CD4-positive, alpha-beta memory T cell (primary cell): ENCODE measurements around the gene CACFD1. TPM values are rescaled to one million over a fixed set of nuclear protein-coding genes. Genes with fewer than 3 reads are reported as not detected.

Experiments used
- CTCF ChIA-PET: fragments of 350-600 bp; sonication (Branson Sonifier 250); formaldehyde crosslinking; loops from one replicate; lab custom pipeline; 2021; ENCODE audit warnings: inconsistent platforms; ENCODE audit not compliant: partially characterized antibody; lab: Charles Lee
- POLR2A ChIA-PET: fragments of 350-600 bp; sonication (Branson Sonifier 250); formaldehyde crosslinking; loops from one replicate; lab custom pipeline; 2021; ENCODE audit not compliant: partially characterized antibody; lab: Charles Lee
- DNase-seq, 5 donors: peaks; one replicate each; pipeline versions ENCODE4 v3.0.0 to v3.0.0-alpha.2; 2020 to 2022; ENCODE audit warnings: mixed read lengths in 1 of 5
- H3K27ac ChIP-seq: one replicate; pipeline ENCODE4 v1.7.0; 2013; ENCODE audit warnings: low read depth, low read length
- H3K27me3 ChIP-seq: 2 replicates; pipeline ENCODE4 v1.7.0; 2013; ENCODE audit warnings: mild to moderate bottlenecking, low read length, moderate library complexity; ENCODE audit not compliant: insufficient read depth
- H3K36me3 ChIP-seq: 2 replicates; pipeline ENCODE4 v1.7.0; 2013; ENCODE audit warnings: mild to moderate bottlenecking, low read length, moderate library complexity; ENCODE audit not compliant: insufficient read depth
- H3K4me1 ChIP-seq: 2 replicates; pipeline ENCODE4 v1.7.0; 2013; ENCODE audit warnings: mild to moderate bottlenecking, low read length, moderate library complexity; ENCODE audit not compliant: insufficient read depth
- H3K4me3 ChIP-seq, 2 donors: one replicate each; pipeline ENCODE4 v1.7.0; 2013; ENCODE audit warnings: low read length in 2 of 2, mild to moderate bottlenecking in 1 of 2
- H3K9me3 ChIP-seq, 2 donors: one replicate each; pipeline ENCODE4 v1.7.0; 2013; ENCODE audit warnings: low read length in 2 of 2, control low read depth in 1 of 2; ENCODE audit not compliant: control insufficient read depth in 1 of 2
- H3K27ac Mint-ChIP-seq, 7 donors: one replicate each; pipeline ENCODE4 v1.8.0; 2020 to 2021; ENCODE audit warnings: mixed read lengths in 7 of 7, mild to moderate bottlenecking in 6 of 7, inconsistent platforms in 3 of 7, moderate library complexity in 3 of 7
- H3K27me3 Mint-ChIP-seq, 2 donors: one replicate each; pipeline ENCODE4 v1.8.0; 2020 to 2021; ENCODE audit warnings: mixed read lengths in 2 of 2
- H3K36me3 Mint-ChIP-seq, 2 donors: one replicate each; pipeline ENCODE4 v1.8.0; 2020 to 2021; ENCODE audit warnings: mixed read lengths in 2 of 2, inconsistent platforms in 1 of 2, mild to moderate bottlenecking in 1 of 2
- H3K4me1 Mint-ChIP-seq, 4 donors: one replicate each; pipeline ENCODE4 v1.8.0; 2020 to 2021; ENCODE audit warnings: mixed read lengths in 4 of 4, mild to moderate bottlenecking in 1 of 4
- H3K4me3 Mint-ChIP-seq, 8 donors: one replicate each; pipeline ENCODE4 v1.8.0; 2020 to 2021; ENCODE audit warnings: mixed read lengths in 8 of 8, mild to moderate bottlenecking in 7 of 8, moderate library complexity in 6 of 8, inconsistent platforms in 3 of 8
- H3K9me3 Mint-ChIP-seq, 8 donors: one replicate each; pipeline ENCODE4 v1.8.0; 2020 to 2021; ENCODE audit warnings: mixed read lengths in 8 of 8, mild to moderate bottlenecking in 5 of 8, inconsistent platforms in 3 of 8, moderate library complexity in 1 of 8
- intact Hi-C: fragments of 100-400 bp; cut with micrococcal nuclease; formaldehyde crosslinking; loops from one replicate; pipeline ENCODE4 v1.15.1; 2023
- polyA plus RNA-seq, 2 donors: library from polyadenylated mRNA; unstranded; fragments of 300-500 nt; fragmentation: Illumina TruSeq; gene quantifications; one replicate each; pipeline ENCODE4 v1.2.3, GENCODE V29; 2021
- total RNA-seq, 2 experiments: library from RNA; stranded (reverse); gene quantifications; one replicate each; pipeline ENCODE4 v1.2.3, GENCODE V29; 2021

CACFD1 gene
- total and polyA plus RNA-seq, 4 experiments from 2014 or later = 2.5 to 3.4 (median 2.8) TPM

DNA sequence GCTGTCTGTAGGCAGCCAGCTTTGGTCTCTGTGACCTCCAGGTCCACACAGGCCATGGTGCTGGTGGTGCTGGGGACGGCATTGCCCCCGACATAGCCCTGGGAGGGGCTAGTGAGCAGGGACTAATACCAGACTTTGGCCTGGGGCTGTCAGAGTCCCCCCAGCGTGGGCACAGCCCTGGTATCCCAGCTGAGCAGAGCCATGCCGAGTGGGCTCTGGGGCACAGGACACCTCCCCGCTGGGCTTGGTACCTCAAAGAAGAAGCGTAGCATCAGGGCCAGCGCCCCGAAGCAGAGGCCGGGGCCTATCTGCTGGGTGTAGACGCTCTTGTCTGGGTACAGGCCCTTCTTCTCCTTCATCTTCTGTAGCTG lies 55.4 kb downstream of the CACFD1 start:
- Histone ChIP-seq H3K4me3 (no peak overlapping the region), H3K27me3 (no peaks in the 10 kb centered on the region), H3K27ac (no peak overlapping the region), H3K4me1 (no peaks in the 10 kb centered on the region), H3K36me3 (no peaks in the 10 kb centered on the region), H3K9me3 (no peaks in the 10 kb centered on the region)
- Mint-ChIP-seq H3K4me1 (no peaks in the 10 kb centered on the region), H3K36me3 (no peaks in the 10 kb centered on the region), H3K27me3 (peaks cover 2% of the 10 kb centered on the region in 2 donors), H3K4me3 (no peak overlapping the region), H3K27ac (no peak overlapping the region), H3K9me3 (no peaks in the 10 kb centered on the region)
- intact Hi-C loops = no loop called here
- ChIA-PET POLR2A (no interaction called here), CTCF (no interaction called here)
- no peak for DNase-seq

- Histone ChIP-seq H3K9me3 (no peaks in the 10 kb centered on the region), H3K4me1 (no peaks in the 10 kb centered on the region), H3K27ac (no peak overlapping the region), H3K4me3 (no peak overlapping the region), H3K36me3 (no peaks in the 10 kb centered on the region), H3K27me3 (no peaks in the 10 kb centered on the region)
- ChIA-PET CTCF (no interaction called here), POLR2A (no interaction called here)
- Mint-ChIP-seq H3K27ac (no peak overlapping the region), H3K9me3 (no peaks in the 10 kb centered on the region), H3K4me3 (no peak overlapping the region), H3K27me3 (peaks cover 2% of the 10 kb centered on the region in 2 donors), H3K36me3 (no peaks in the 10 kb centered on the region), H3K4me1 (no peaks in the 10 kb centered on the region)
- intact Hi-C loops = no loop called here
- no peak for DNase-seq
Measured at GRCh38 chr9:133515615-133516255, 56.0 kb downstream of the CACFD1 start.

DNA sequence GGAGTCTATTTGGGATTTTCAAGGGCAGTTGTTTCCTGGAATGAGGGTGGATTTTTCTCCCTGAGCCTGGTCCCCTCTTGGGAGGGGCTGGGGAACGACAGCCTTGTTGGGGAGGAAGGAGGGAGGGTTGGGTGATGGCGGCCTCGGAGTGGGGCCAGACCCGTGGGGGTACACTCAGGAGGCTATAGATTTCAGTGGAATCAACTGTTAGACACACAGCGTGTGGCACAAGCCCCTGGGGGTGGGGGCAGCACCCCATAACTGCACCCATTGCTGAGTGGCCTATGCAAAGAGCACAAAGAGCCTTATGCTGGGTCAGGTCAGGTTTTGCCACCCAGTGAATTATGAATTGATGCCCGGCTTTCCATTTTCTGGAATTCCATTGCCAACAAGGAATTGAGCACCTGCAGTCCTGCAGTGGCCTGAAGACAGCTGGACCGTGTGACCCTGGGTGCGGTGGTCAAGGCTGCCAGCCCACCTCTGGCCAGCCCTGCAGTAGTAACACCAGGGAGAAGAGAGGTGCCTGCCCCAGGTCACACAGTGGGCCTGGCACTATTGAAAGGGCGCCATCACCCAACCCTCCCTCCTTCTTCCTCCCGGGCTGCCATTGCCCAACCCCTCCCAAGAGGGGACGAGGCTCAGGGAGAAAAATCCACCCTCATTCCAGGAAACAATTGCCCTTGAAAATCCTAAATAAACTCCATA lies 56.6 kb downstream of the CACFD1 start:
- peak overlapping the region in 1 of 7 donors; percentile 14 for H3K27ac Mint-ChIP-seq
- ChIA-PET POLR2A (no interaction called here), CTCF (no interaction called here)
- Histone ChIP-seq H3K9me3 (no peaks in the 10 kb centered on the region), H3K36me3 (no peaks in the 10 kb centered on the region), H3K27ac (no peak overlapping the region), H3K4me3 (no peak overlapping the region), H3K27me3 (no peaks in the 10 kb centered on the region), H3K4me1 (no peaks in the 10 kb centered on the region)
- no peaks in the 10 kb centered on the region for H3K36me3 Mint-ChIP-seq
- H3K4me1 Mint-ChIP-seq = no peaks in the 10 kb centered on the region
- DNase-seq = no peak
- no peak overlapping the region for H3K4me3 Mint-ChIP-seq
- peaks cover 2 to 4% of the 10 kb centered on the region in 2 donors for H3K27me3 Mint-ChIP-seq
- H3K9me3 Mint-ChIP-seq = no peaks in the 10 kb centered on the region
- intact Hi-C loops = no loop called here

- H3K27ac Mint-ChIP-seq = peak overlapping the region in 1 of 7 donors; percentile 14
Measured at GRCh38 chr9:133516961-133517350, 57.2 kb downstream of the CACFD1 start.

GRCh38 chr9:133517711-133518110 lies 57.9 kb downstream of the CACFD1 start:
- intact Hi-C loops = no loop called here
- H3K27me3 ChIP-seq = no peaks in the 10 kb centered on the region
- no peak overlapping the region for H3K27ac Mint-ChIP-seq
- no peak overlapping the region for H3K27ac ChIP-seq
- no peak overlapping the region for H3K4me3 ChIP-seq
- POLR2A ChIA-PET = interaction anchor here (0.7 kb wide), 1 partner anchor 487 kb away, joined by 3 read pairs; no protein-coding TSS in a partner anchor
- peaks cover 2 to 4% of the 10 kb centered on the region in 2 donors for H3K27me3 Mint-ChIP-seq
- CTCF ChIA-PET = no interaction called here
- H3K4me1 Mint-ChIP-seq = no peaks in the 10 kb centered on the region
- H3K4me3 Mint-ChIP-seq = no peak overlapping the region
- H3K9me3 Mint-ChIP-seq = no peaks in the 10 kb centered on the region
- DNase-seq = no peak
- H3K36me3 ChIP-seq = no peaks in the 10 kb centered on the region
- H3K9me3 ChIP-seq = no peaks in the 10 kb centered on the region
- no peaks in the 10 kb centered on the region for H3K4me1 ChIP-seq
- H3K36me3 Mint-ChIP-seq = no peaks in the 10 kb centered on the region

More at GRCh38 chr9:133516961-133517350, 57.2 kb downstream of the CACFD1 start:
- Mint-ChIP-seq H3K4me3 (no peak overlapping the region), H3K4me1 (no peaks in the 10 kb centered on the region), H3K9me3 (no peaks in the 10 kb centered on the region), H3K27me3 (peaks cover 2 to 4% of the 10 kb centered on the region in 2 donors), H3K36me3 (no peaks in the 10 kb centered on the region)
- Histone ChIP-seq H3K27me3 (no peaks in the 10 kb centered on the region), H3K27ac (no peak overlapping the region), H3K4me1 (no peaks in the 10 kb centered on the region), H3K4me3 (no peak overlapping the region), H3K9me3 (no peaks in the 10 kb centered on the region), H3K36me3 (no peaks in the 10 kb centered on the region)
- CTCF ChIA-PET = no interaction called here
- no peak for DNase-seq
- intact Hi-C loops = no loop called here
- POLR2A ChIA-PET = no interaction called here

DNA sequence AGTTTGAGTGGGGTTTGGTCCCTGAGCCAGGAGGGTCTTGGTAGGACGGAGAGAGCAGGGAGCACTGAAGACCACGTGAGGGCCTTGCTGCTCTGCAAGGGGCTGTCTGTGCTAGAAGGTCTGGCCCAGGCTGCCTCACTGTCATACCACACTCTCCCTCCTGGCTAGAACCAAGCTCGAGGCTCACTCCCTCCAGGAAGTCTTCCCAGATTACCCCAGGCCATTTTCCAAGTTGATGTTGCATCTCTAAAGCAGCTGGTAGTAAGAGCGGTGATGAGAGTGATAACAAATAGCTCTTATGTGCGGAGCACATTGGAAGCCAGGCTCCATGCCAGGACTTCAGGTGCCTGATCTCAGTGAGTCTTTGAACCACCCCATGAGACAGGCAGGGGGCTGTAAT lies 58.4 kb downstream of the CACFD1 start:
- Histone ChIP-seq H3K9me3 (no peaks in the 10 kb centered on the region), H3K27me3 (no peaks in the 10 kb centered on the region), H3K4me1 (no peaks in the 10 kb centered on the region), H3K36me3 (no peaks in the 10 kb centered on the region), H3K27ac (no peak overlapping the region), H3K4me3 (no peak overlapping the region)
- no peak for DNase-seq
- ChIA-PET POLR2A (interaction anchor here (0.7 kb wide), 1 partner anchor 486 kb away, joined by 3 read pairs; no protein-coding TSS in a partner anchor), CTCF (no interaction called here)
- Mint-ChIP-seq H3K27me3 (peaks cover 2 to 4% of the 10 kb centered on the region in 2 donors), H3K4me1 (no peaks in the 10 kb centered on the region), H3K27ac (no peak overlapping the region), H3K9me3 (no peaks in the 10 kb centered on the region), H3K36me3 (no peaks in the 10 kb centered on the region), H3K4me3 (no peak overlapping the region)
- intact Hi-C loops = no loop called here

DNA sequence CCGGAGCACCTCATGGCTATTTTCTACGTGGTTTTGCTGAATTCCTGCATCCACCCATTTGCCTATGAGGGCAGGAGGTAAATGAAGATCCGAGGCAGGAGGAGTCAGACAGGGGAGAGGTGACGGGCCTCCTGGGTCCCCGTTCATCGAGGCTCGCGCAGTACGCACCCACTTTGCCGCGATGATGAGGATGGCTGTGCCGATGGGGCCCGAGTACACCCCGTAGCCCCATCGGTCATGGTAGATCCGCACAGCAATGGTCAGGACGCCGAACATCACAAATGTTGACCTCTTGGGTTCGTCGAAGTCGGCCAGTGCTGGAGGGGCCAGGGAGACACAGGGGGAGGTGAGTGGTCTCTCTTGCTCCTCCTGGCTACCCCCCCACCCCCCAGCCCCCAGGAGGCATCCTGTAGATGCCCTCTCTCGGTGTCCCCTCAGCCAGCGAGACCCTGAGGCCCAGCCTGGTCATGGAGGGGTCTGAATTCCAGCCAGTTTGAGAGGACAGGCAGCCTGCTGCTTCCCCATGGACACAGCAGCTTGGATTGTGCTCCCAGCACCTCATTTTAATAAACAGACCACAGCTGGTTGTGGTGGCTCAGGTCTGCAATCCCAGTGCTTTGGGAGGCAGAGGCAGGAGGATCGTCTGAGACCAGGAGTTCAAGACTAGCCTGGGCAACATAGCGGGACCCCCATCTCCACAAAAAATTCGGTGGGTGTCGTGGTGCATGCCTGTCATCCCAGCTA lies 59.1 kb downstream of the CACFD1 start:
- Mint-ChIP-seq H3K36me3 (no peaks in the 10 kb centered on the region), H3K4me3 (no peak overlapping the region), H3K27me3 (peaks cover 2 to 4% of the 10 kb centered on the region in 2 donors), H3K4me1 (peaks cover 0 to 4% (median 0%) of the 10 kb centered on the region in 4 donors), H3K27ac (no peak overlapping the region), H3K9me3 (no peaks in the 10 kb centered on the region)
- intact Hi-C loops = no loop called here
- Histone ChIP-seq H3K27ac (no peak overlapping the region), H3K27me3 (no peaks in the 10 kb centered on the region), H3K9me3 (no peaks in the 10 kb centered on the region), H3K4me3 (no peak overlapping the region), H3K4me1 (no peaks in the 10 kb centered on the region), H3K36me3 (no peaks in the 10 kb centered on the region)
- POLR2A ChIA-PET = no interaction called here
- CTCF ChIA-PET = no interaction called here
- no peak for DNase-seq
